ENCODE data around the gene RTTN. TPM values are rescaled to one million over a fixed set of nuclear protein-coding genes. Genes with fewer than 3 reads are reported as not detected.
"Not testable (repeated sequence)": the region's sequence is repeated elsewhere in the genome, so short reads cannot be mapped to it uniquely, and the experiment has no call there.

The RTTN gene
- polyA plus RNA-seq, 2 donors = 2.3 to 2.8 TPM

- H3K36me3 ChIP-seq (ENCODE audit: control insufficient read depth in 2 of 2, insufficient read depth in 2 of 2, low read length in 1 of 2) = peaks cover 0 to 4% of the 10 kb centered on the region in 2 donors
- 88 to 91% methylated on average over 4 of the region's 4 CpGs for WGBS, 2 donors
- H3K4me3 ChIP-seq (ENCODE audit: low read depth in 1 of 2, low read length in 2 of 2) = no peak overlapping the region
- no peaks in the 10 kb centered on the region for H3K27me3 ChIP-seq (ENCODE audit: control insufficient read depth in 1 of 2, insufficient read depth in 2 of 2, low read length in 2 of 2)
- H3K4me1 ChIP-seq (ENCODE audit: control insufficient read depth in 2 of 2, insufficient read depth in 2 of 2, low read length in 1 of 2) = no peaks in the 10 kb centered on the region
- H3K27ac ChIP-seq (ENCODE audit: low read depth in 2 of 2, low read length in 1 of 2) = no peak overlapping the region
- no peaks in the 10 kb centered on the region for H3K9me3 ChIP-seq (ENCODE audit: control insufficient read depth in 2 of 2, insufficient read depth in 1 of 2, low read depth in 1 of 2, low read length in 1 of 2)
Observed at GRCh38 chr18:69982417-69982816, 223.1 kb downstream of the RTTN start.

- no peak overlapping the region for H3K27ac ChIP-seq (ENCODE audit: low read depth in 2 of 2, low read length in 1 of 2)
- 73 to 80% methylated on average over 2 of the region's 2 CpGs for WGBS, 2 donors
- no peaks in the 10 kb centered on the region for H3K9me3 ChIP-seq (ENCODE audit: control insufficient read depth in 2 of 2, insufficient read depth in 1 of 2, low read depth in 1 of 2, low read length in 1 of 2)
Observed at GRCh38 chr18:69981948-69982347, 223.5 kb downstream of the RTTN start.

GRCh38 chr18:69980982-69981804, 224.3 kb downstream of the RTTN start:
- peaks cover 0 to 4% of the 10 kb centered on the region in 2 donors for H3K36me3 ChIP-seq (ENCODE audit: control insufficient read depth in 2 of 2, insufficient read depth in 2 of 2, low read length in 1 of 2)

More at GRCh38 chr18:69981948-69982347, 223.5 kb downstream of the RTTN start:
- Histone ChIP-seq H3K4me1 (ENCODE audit: control insufficient read depth in 2 of 2, insufficient read depth in 2 of 2, low read length in 1 of 2) (no peaks in the 10 kb centered on the region), H3K27me3 (ENCODE audit: control insufficient read depth in 1 of 2, insufficient read depth in 2 of 2, low read length in 2 of 2) (no peaks in the 10 kb centered on the region), H3K36me3 (ENCODE audit: control insufficient read depth in 2 of 2, insufficient read depth in 2 of 2, low read length in 1 of 2) (peaks cover 0 to 4% of the 10 kb centered on the region in 2 donors), H3K4me3 (ENCODE audit: low read depth in 1 of 2, low read length in 2 of 2) (no peak overlapping the region)

GRCh38 chr18:69980509-69980908, 225.0 kb downstream of the RTTN start:
- no peaks in the 10 kb centered on the region for H3K4me1 ChIP-seq (ENCODE audit: control insufficient read depth in 2 of 2, insufficient read depth in 2 of 2, low read length in 1 of 2)
- peaks cover 0 to 3% of the 10 kb centered on the region in 2 donors for H3K9me3 ChIP-seq (ENCODE audit: control insufficient read depth in 2 of 2, insufficient read depth in 1 of 2, low read depth in 1 of 2, low read length in 1 of 2)
- H3K36me3 ChIP-seq (ENCODE audit: control insufficient read depth in 2 of 2, insufficient read depth in 2 of 2, low read length in 1 of 2) = peaks cover 0 to under 1% of the 10 kb centered on the region in 2 donors
- no peak overlapping the region for H3K4me3 ChIP-seq (ENCODE audit: low read depth in 1 of 2, low read length in 2 of 2)
- H3K27me3 ChIP-seq (ENCODE audit: control insufficient read depth in 1 of 2, insufficient read depth in 2 of 2, low read length in 2 of 2) = no peaks in the 10 kb centered on the region
- H3K27ac ChIP-seq (ENCODE audit: low read depth in 2 of 2, low read length in 1 of 2) = no peak overlapping the region
- WGBS, 2 donors = 76 to 81% methylated on average over 4 of the region's 4 CpGs

More at GRCh38 chr18:69980982-69981804, 224.3 kb downstream of the RTTN start:
- Histone ChIP-seq H3K9me3 (ENCODE audit: control insufficient read depth in 2 of 2, insufficient read depth in 1 of 2, low read depth in 1 of 2, low read length in 1 of 2) (peaks cover 0 to 3% of the 10 kb centered on the region in 2 donors), H3K27ac (ENCODE audit: low read depth in 2 of 2, low read length in 1 of 2) (no peak overlapping the region), H3K4me1 (ENCODE audit: control insufficient read depth in 2 of 2, insufficient read depth in 2 of 2, low read length in 1 of 2) (no peaks in the 10 kb centered on the region), H3K27me3 (ENCODE audit: control insufficient read depth in 1 of 2, insufficient read depth in 2 of 2, low read length in 2 of 2) (no peaks in the 10 kb centered on the region), H3K4me3 (ENCODE audit: low read depth in 1 of 2, low read length in 2 of 2) (no peak overlapping the region)
- WGBS, 2 donors = 68 to 73% methylated on average over 3 of the region's 3 CpGs

- Histone ChIP-seq H3K27ac (ENCODE audit: low read depth in 2 of 2, low read length in 1 of 2) (no peak overlapping the region), H3K4me1 (ENCODE audit: control insufficient read depth in 2 of 2, insufficient read depth in 2 of 2, low read length in 1 of 2) (no peaks in the 10 kb centered on the region), H3K36me3 (ENCODE audit: control insufficient read depth in 2 of 2, insufficient read depth in 2 of 2, low read length in 1 of 2) (no peaks in the 10 kb centered on the region), H3K27me3 (ENCODE audit: control insufficient read depth in 1 of 2, insufficient read depth in 2 of 2, low read length in 2 of 2) (no peaks in the 10 kb centered on the region), H3K4me3 (ENCODE audit: low read depth in 1 of 2, low read length in 2 of 2) (no peak overlapping the region), H3K9me3 (ENCODE audit: control insufficient read depth in 2 of 2, insufficient read depth in 1 of 2, low read depth in 1 of 2, low read length in 1 of 2) (peaks cover 2 to 3% of the 10 kb centered on the region in 2 donors)
- 85 to 86% methylated on average over 13 of the region's 13 CpGs for WGBS, 2 donors
Observed at GRCh38 chr18:69978732-69979715, 226.5 kb downstream of the RTTN start.

GRCh38 chr18:69975294-69975693, 230.2 kb downstream of the RTTN start:
- not testable (repeated sequence) for H3K27me3 ChIP-seq (ENCODE audit: control insufficient read depth in 1 of 2, insufficient read depth in 2 of 2, low read length in 2 of 2); H3K27ac ChIP-seq (ENCODE audit: low read depth in 2 of 2, low read length in 1 of 2); H3K4me3 ChIP-seq (ENCODE audit: low read depth in 1 of 2, low read length in 2 of 2); H3K4me1 ChIP-seq (ENCODE audit: control insufficient read depth in 2 of 2, insufficient read depth in 2 of 2, low read length in 1 of 2); H3K9me3 ChIP-seq (ENCODE audit: control insufficient read depth in 2 of 2, insufficient read depth in 1 of 2, low read depth in 1 of 2, low read length in 1 of 2); H3K36me3 ChIP-seq (ENCODE audit: control insufficient read depth in 2 of 2, insufficient read depth in 2 of 2, low read length in 1 of 2)
- WGBS, 2 donors = 88 to 91% methylated on average over 4 of the region's 4 CpGs

DNA sequence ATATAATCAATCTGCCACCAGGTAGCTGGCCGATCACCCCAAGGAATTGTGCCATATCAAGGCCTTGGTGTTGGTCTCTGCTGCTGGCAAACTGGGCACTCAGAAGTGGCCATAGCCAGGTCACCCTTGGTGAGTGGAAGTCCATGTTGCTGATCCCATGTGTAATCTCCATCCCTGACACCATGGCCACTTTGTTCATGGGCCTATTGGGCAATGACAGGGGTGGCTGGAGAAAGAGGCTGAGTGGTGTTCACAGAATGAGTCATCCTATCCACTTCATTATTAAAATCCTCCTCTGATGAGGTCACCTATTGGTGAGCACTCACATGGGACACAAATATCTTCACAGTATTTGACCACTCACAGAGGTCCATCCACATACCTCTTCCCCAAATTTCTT, 231.1 kb downstream of the RTTN start:
- WGBS, 2 donors = 98 to 100% methylated on average over 1 of the region's 1 CpG

DNA sequence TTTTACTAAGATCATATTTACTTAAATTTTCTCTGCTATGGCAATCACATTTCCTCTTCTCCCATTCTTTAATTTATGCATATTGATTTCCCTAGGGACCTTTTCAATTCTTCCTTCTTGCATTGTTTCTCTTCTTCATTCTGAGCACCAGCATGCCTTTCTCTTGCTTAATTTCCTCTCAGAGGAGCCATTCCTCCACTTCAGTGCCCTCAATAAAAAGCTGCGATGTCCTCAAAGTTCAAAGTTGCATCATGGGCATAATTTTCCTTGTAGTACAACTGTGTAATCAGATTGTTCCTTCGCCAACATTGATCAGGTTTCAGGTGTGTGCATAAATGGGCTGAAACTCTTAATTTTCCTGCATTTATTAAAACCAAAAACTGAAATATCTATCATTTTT, 236.0 kb downstream of the RTTN start:
- 86 to 92% methylated on average over 2 of the region's 2 CpGs for WGBS, 2 donors

More for the DNA sequence above, 231.1 kb downstream of the RTTN start:
- no peak overlapping the region for H3K4me3 ChIP-seq (ENCODE audit: low read depth in 1 of 2, low read length in 2 of 2)
- H3K27ac ChIP-seq (ENCODE audit: low read depth in 2 of 2, low read length in 1 of 2) = no peak overlapping the region
- no peaks in the 10 kb centered on the region for H3K36me3 ChIP-seq (ENCODE audit: control insufficient read depth in 2 of 2, insufficient read depth in 2 of 2, low read length in 1 of 2)
- H3K4me1 ChIP-seq (ENCODE audit: control insufficient read depth in 2 of 2, insufficient read depth in 2 of 2, low read length in 1 of 2) = no peaks in the 10 kb centered on the region
- peaks cover 2 to 3% of the 10 kb centered on the region in 2 donors for H3K9me3 ChIP-seq (ENCODE audit: control insufficient read depth in 2 of 2, insufficient read depth in 1 of 2, low read depth in 1 of 2, low read length in 1 of 2)
- no peaks in the 10 kb centered on the region for H3K27me3 ChIP-seq (ENCODE audit: control insufficient read depth in 1 of 2, insufficient read depth in 2 of 2, low read length in 2 of 2)

GRCh38 chr18:69968039-69968438, 237.4 kb downstream of the RTTN start:
- no peaks in the 10 kb centered on the region for H3K36me3 ChIP-seq (ENCODE audit: control insufficient read depth in 2 of 2, insufficient read depth in 2 of 2, low read length in 1 of 2)
- H3K27ac ChIP-seq (ENCODE audit: low read depth in 2 of 2, low read length in 1 of 2) = no peak overlapping the region
- H3K4me1 ChIP-seq (ENCODE audit: control insufficient read depth in 2 of 2, insufficient read depth in 2 of 2, low read length in 1 of 2) = no peaks in the 10 kb centered on the region
- no peaks in the 10 kb centered on the region for H3K27me3 ChIP-seq (ENCODE audit: control insufficient read depth in 1 of 2, insufficient read depth in 2 of 2, low read length in 2 of 2)
- no peak overlapping the region for H3K4me3 ChIP-seq (ENCODE audit: low read depth in 1 of 2, low read length in 2 of 2)
- H3K9me3 ChIP-seq (ENCODE audit: control insufficient read depth in 2 of 2, insufficient read depth in 1 of 2, low read depth in 1 of 2, low read length in 1 of 2) = no peaks in the 10 kb centered on the region
- WGBS, 2 donors = 82 to 83% methylated on average over 8 of the region's 8 CpGs

More for the DNA sequence above, 236.0 kb downstream of the RTTN start:
- Histone ChIP-seq H3K27me3 (ENCODE audit: control insufficient read depth in 1 of 2, insufficient read depth in 2 of 2, low read length in 2 of 2) (no peaks in the 10 kb centered on the region), H3K4me1 (ENCODE audit: control insufficient read depth in 2 of 2, insufficient read depth in 2 of 2, low read length in 1 of 2) (no peaks in the 10 kb centered on the region), H3K4me3 (ENCODE audit: low read depth in 1 of 2, low read length in 2 of 2) (no peak overlapping the region), H3K27ac (ENCODE audit: low read depth in 2 of 2, low read length in 1 of 2) (no peak overlapping the region), H3K36me3 (ENCODE audit: control insufficient read depth in 2 of 2, insufficient read depth in 2 of 2, low read length in 1 of 2) (no peaks in the 10 kb centered on the region), H3K9me3 (ENCODE audit: control insufficient read depth in 2 of 2, insufficient read depth in 1 of 2, low read depth in 1 of 2, low read length in 1 of 2) (no peaks in the 10 kb centered on the region)

All from esophagus (tissue), 2 donors.